Measurements from ENCODE around the gene SCN1A.
"Not testable (repeated sequence)": the region's sequence is repeated elsewhere in the genome, so short reads cannot be mapped to it uniquely, and the experiment has no call there.

Gene SCN1A

DNA sequence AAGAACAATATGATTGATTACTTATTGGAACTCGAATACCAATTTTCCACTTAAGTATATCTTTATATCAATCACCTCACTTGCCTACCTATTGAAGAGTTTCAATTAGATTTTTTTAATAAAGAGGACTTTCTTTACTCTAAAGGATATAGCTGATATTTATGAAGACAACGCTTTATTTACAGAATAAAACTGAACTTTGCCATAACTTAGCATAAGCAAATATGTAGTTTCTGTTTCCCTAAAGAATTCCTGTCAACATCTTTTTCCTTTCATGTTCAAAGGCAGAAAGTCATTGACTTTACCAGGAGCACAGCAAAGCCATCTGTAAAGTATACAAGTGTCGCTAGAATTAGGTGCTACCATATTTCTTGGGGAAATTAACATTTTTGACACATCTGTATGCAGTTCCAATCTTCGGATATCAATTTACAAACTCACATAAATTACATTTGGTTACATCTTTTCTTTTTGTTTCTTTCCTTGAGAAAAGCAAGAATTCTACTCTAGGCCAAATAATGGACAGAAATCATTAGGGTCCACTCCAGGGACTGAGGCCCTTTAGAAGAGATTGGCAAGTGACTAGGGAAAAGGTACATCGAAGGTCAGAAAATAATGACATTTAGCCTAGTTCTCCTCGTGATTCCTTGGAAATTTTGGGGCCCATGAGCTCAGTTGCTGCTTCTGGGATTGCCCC is 7.5 kb upstream of the SCN1A start:
- DNase-seq (ENCODE audit: low read depth) = no peak

DNA sequence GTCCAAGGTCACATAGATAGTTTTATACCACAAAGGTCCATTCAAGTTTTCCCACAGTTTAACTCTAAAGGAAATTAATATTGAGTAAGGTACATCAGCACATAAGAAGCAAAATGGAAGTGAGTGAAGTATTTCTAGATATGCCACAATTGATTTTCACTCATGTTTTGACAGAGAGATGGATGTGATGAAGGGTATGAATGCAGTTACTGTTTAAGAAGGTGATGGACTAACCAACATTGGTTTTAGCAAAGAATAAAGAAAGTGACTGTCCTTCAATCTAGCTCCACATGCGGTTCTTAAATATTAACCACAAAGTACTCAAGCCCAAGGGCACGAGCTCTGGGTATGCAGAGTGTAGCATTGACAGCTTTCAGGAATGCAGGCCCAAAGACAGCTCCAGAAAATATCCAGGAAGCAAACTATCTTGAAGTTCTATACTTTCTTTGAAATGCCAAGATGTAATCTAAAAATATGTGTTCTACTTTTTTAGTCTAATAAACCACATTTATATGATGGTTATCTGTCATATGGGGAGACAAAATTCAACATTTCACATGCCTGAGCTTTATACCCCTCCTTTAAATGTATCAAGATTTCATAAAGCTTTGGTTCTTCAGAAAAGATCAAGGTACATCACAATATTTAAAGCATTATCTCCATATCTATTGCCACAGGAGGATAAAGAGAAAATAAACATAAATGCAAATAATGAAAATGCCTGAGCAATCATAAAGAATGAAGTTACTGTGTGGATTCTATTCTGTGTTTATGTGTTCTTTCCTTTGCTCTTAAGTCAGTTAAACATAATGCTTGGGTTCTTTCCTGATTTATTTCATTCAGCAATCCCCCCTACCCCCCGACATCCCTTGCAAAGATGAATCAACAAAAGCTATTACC is 6.7 kb upstream of the SCN1A start:
- no peak for DNase-seq (ENCODE audit: low read depth)

DNA sequence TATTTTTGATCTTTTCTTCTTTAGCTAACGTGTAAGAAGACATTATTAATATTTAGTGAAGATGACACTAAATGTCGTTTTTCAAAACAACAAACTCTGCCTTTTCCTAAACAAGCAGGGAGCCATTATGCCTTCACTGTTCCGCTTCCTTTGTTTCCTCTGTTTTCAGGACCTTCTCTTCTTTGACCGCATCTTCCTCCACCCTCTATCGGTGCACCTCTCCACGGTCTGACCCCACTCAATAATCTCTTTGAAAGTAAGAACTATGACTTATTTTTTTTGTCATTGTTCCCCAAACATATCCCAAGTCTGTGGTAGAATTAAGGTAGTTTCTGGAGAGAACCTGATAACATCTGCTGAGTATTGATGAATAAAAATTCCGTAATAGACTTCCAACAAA is 5.8 kb upstream of the SCN1A start:
- no peak for DNase-seq (ENCODE audit: low read depth)

DNA sequence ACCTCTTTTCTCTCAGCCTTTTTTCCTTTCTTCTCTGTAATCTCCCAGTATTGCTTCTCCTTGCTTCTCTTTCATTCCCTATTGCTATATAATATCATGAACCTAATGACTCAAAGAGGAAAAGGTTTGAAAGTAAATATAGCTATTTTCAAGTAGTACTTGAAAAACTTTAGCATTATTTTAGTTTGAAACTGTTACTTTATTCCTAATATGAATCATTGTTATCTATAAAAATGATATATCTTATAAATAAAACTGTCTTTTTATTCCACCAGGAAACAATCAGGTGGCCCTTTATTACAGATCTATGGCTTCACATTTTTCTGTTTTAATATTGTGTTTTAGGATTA is 311 bp upstream of the SCN1A start:
- DNase-seq (ENCODE audit: low read depth) = no peak

DNA sequence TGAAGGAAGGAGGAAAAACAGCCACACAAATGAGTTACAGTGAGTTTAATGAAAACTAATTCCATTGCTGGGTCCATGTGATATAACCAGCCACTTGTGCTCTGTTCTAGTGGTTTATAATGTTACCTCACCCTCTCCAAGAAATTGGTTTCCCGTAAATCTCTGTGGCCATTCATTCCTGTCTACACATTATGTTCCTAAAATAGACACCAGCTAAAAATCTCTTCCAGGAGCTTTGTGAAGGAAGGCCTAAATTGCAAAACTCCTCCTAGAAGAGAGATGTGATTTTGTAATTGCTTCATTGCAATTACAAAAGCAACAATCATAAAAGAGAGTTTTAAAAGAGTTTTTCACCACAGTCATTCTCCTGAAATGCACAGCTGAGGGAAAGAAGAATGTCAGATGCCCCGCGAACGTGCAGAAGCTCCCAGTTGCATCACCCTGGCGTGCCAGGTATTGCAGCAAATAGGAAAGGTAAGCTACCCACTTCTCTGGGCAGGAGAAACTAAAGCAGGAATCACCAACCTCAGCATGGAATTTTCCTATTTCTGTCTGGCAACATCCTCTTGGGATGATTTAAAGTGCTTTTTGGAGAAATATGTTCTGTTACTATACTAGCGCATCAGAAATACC is 1.7 kb downstream of the SCN1A start:
- peak; percentile 71 for DNase-seq (ENCODE audit: low read depth)

DNA sequence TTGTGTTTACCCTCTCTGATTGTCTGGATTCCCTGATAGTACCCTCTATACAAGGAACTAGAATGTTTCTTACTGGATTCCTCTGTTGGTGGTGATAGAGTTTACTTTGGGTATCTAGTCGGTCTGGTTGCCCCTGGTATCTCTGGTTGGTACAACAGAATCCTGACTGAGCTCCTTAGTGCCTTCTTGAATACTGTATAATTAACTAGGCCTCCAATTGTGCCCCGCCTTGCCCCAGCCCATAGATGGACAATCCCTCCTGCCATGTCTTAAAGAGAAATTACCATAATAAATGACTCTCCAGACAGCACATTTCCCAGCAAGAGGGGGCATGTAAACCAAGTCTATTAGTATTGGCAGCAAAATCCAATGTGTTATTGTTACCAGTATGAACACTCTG is 2.3 kb downstream of the SCN1A start:
- DNase-seq (ENCODE audit: low read depth) = no peak

DNA sequence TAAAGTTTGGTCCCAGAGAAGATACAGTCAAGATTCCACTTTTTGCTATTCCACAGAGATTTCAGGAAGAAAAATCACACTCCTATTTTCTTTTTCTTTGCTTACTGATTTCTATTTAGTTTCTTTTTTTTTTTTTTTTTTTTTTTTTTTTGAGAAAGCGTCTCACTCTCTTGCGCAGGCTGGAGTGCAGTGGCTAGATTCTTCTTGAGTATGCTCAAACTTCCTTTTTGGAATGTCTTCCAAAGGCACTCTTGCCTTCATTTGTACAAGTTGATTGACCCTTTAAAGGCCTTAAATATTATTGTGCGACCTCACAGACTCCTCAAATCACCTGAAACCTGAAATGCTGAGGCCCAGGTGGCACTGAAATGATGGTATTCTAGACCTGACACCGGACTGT is 9.6 kb downstream of the SCN1A start:
- no peak for DNase-seq (ENCODE audit: low read depth)

DNA sequence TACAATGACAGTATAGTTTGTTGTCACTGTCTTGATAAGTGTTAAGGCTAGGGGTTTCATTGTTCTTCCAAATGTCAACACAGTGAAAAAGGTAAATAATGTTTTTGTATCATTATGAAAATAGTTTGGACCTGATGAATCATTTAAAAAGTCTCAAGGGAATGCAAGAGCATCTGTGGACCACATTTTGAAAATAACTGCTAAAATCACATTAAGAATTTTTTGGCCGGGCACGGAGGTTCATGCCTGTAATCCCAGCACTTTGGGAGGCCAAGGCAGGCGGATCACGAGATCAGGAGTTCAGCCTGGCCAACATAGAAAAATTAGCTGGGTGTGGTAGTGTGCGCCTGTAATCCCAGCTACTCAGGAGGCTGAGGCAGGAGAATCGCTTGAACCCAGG is 10.3 kb downstream of the SCN1A start:
- peak; percentile 13 for DNase-seq (ENCODE audit: low read depth)

DNA sequence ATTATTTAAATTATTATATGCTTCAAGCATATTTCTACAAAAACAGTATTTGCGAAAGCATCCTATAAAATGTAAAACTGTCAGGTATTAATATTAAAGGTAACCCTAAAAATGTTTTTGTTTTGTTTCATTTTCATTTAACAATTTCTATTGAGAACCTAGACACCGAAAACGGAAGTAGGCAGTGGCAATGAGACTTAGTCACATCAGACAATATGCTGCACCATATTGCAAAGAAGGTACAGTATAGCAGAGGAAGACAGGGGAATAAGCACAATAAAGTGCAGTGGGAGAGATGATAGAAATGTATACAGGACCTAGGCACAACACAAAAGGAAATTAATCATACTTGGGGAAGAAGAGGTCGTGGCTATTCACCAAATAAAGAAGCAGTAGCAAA is 12.2 kb downstream of the SCN1A start:
- no peak for DNase-seq (ENCODE audit: low read depth)

DNA sequence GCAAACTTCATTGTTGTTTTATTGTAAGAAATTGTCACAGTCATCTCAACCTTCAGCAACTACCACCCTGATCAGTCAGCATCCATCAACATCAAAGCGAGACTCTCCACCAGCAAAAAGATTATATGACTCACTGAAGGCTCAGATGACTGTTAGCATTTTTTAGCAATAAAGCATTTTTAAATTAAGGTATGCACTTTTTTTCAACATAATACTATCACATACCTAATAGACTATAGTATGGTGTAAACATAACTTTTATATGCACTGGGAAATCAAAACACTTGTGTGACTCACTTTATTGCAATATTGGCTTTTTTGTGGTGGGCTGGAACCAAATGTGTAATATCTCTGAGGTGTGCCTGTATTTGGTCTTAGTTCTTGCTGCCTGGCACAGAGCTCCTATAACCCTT is 15.6 kb downstream of the SCN1A start:
- peak; percentile 11 for DNase-seq (ENCODE audit: low read depth)

DNA sequence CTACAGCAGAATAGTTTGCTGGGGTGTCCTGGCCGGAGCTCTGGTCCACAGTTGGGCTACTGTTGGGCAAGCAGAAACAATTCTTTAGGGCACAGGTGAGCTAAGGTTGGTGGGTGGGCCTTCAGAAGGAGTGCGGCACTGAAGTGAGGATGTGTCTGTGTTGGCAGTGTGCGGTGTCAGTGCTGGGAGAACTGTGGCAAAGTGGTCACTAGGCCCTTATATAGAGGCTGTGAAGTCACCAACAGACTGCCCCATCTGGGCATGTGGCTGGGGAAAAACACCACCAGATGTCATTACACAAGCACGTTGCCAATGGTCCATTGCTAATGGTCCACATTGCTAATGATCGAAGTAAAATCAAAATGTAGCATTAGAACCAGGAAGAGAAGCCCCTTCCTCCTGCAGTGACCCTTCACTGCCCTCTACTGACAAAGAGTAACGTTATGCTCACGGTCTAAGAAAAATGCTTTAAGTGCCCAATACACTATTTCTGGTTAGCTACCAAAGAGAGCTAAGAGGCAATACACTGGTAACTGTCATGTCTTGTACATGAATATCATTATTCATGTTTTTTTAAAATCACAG is 21.3 kb downstream of the SCN1A start:
- DNase-seq (ENCODE audit: low read depth) = peak; percentile 6

DNA sequence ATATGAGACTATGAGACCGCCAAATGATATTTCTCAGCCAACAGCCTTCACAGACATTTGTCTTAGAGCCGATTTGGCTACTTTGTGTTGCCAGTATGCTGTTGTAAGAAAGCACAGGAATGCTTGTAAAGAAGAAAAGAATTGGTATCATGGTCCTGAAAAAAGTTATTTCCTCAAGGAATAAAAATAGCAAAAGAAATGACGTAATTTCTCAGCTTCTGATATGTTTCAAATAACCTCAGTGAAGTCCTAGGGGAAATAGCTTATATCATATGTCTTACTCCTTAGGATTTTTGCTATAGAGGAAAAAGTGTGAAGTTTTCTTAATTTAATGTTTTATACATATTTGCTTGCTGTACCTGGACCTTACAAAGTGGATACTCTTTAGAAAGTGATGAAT is 23.0 kb downstream of the SCN1A start:
- no peak for DNase-seq (ENCODE audit: low read depth)

DNA sequence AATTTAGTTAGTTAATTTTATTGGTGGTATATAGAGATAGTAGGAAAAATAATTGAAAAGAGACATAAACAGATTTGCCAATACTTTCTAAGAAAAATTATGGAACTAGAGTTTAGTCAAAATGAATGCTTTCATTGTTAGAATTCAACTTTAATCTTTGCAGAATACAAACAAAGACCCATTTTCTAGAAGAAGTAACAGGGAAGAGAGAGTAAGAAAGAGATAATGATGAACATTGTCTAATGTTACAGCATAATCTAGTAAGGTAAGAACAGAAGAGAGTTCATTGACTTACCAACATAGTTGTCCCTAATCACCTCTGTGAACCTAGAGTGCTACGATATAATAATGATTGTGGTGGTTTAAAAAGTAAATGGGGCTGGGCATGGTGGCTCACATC is 23.7 kb downstream of the SCN1A start:
- DNase-seq (ENCODE audit: low read depth) = no peak

DNA sequence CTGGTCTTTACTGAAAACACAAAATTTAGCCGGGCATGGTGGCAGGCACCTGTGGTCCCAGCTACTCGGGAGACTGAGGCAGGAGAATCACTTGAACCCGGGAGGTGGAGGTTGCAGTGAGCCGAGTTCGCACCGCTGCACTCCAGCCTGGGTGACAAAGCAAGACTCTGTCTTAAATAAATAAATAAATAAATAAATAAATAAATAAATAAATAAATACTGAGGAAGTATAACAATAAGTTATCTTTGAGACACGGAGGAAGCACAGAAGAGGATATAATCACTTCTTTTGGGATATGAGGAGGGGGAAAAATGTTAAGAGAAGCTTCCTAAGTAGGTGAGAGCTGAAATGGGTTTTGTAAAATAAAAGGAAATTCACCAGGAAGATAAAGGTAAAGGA is 24.5 kb downstream of the SCN1A start:
- DNase-seq (ENCODE audit: low read depth) = not testable (repeated sequence)

DNA sequence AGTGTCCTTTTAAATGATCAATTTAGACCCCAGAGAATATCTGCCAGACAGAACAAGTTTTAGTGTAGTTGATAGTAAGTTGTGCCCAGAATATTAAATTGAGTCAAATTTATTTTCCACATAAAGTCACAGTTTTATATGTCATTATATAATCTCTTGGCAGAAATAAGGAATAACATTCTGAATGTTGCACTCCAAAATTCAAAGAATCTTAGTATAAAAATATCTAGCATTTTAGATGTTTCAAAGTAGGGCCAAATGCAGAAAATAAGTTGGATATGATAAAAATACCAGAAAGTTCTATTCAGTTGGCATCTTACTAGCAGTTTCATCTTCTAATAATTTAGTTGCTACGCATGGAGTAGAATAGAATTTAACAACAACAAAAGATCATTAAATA is 33.5 kb downstream of the SCN1A start:
- no peak for DNase-seq (ENCODE audit: low read depth)

DNA sequence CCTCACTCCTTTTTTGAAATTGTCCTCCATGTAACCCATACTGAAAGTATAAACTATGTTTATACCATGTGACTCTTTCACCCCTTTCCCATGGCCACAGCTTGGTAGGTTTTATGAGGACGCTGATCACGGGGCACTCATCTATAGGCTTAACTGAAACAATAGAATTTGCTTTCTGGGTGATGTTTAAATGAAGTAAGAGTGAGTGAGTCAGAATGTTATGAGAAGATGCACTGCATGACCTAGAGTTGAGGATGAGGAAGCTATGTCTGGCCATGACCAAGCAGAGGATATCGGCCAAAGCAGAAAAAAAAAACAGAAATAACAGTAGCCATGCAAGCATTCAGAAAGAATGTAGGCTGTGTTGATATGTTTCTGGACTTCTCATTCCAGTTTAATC is 34.9 kb downstream of the SCN1A start:
- peak; percentile 54 for DNase-seq (ENCODE audit: low read depth)

DNA sequence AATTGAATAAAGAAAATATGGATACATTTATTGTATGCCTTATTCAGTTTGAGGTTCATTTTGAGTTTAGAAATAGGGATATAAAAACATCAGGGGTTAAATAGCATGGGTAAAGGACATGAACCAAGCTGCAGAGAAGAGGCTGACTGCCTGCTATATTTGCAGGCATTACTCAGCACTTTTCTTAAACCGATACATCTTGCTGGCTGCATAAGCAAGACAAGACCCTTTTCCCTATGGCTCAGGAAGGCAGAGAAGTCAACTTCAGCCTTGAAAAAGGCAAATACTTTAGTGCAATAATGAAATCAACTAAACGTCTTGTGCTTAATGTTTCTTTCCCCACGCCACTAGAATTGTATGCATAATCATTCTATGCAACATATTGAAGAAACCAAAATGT is 36.4 kb downstream of the SCN1A start:
- no peak for DNase-seq (ENCODE audit: low read depth)

DNA sequence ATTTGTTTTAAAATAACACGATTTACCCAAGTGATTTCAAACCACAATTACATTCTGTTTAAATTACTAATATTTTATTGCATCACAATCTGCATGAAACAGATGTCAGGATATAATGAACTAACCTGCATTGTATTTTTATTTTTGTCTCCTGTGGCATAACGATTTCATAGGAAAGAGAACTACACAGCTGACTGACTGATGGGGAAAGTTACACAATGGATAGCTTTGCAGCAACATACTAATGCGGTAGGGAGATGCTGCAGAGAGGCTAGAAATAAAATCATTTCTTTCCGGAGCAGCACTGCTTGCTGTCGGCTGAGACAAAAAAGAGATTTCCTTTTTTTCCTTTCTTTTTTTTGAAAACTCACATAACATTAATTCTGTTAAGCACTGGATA is 36.9 kb downstream of the SCN1A start:
- DNase-seq (ENCODE audit: low read depth) = no peak

DNA sequence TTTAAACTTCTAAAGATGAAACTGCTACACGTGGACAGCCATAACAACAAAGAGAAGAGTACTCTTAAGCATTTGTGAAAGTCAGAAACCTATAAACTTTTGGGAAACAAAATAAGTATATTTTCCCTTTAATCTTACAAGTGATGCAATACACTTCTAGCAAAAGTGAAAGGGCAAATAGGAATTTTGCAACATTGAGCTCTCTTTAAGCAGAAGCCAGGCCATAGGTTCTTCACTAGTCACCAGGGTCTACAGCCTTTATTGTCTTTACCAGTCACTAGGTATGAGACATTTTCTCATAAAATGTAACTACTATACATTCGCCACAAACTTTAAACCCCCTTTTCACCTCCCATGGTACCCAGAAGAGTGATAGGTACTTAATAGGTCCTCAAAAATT is 37.5 kb downstream of the SCN1A start:
- DNase-seq (ENCODE audit: low read depth) = no peak

DNA sequence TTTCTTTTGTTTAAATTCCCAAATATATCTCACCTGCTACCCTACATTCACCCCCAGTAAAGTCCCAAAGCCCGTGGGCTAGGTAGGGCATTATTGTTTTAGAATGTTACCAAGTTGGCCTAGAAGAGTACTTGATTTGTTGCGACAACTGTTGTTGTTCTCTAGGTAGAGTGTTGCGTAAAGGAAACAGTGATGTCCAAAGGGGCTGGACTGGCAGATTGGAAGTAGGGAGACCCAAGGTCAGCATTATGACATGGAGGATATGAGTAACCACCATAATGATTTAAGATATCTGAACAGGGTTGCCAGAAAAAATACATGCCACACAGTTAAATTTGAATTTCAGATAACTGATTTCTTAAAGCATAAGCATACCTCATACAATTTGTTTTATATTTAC is 39.2 kb downstream of the SCN1A start:
- peak; percentile 7 for DNase-seq (ENCODE audit: low read depth)

DNA sequence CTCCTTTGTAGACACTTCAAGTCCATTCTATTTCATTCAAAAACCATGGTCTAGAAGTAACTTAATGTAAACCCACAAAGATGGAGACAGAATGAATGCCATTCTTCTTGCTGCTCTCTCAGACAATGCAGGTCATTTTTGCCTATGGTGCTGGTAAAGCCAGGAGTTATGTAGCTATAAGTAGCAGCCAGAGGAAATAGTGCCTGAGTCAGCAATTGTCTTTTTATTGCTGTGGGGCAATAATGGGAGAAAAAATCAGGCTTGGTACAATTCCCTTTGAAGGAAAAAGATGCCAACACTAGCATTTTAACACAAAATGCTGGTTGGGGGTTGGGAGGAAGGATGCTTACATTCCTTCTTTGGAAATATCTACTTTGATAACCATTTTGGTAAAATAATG is 43.5 kb downstream of the SCN1A start:
- DNase-seq (ENCODE audit: low read depth) = no peak

DNA sequence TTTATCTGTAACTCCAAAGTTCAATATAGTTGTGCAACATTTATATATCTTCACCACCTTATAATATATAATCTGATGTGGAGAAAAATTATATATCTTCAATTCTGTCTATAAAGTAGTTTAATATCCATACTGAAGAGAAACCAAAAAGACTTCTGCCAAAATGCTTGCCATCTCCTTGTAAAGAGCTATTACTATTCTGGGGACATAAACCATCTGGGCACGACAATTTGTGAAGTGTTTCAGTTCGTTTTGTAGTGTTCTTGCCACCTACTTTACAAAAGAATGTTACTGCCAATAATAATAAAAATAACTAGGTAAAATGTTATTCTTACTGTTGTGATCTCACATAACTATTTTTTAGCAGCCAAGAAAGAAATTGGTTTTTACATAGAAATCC is 45.1 kb downstream of the SCN1A start:
- no peak for DNase-seq (ENCODE audit: low read depth)

DNA sequence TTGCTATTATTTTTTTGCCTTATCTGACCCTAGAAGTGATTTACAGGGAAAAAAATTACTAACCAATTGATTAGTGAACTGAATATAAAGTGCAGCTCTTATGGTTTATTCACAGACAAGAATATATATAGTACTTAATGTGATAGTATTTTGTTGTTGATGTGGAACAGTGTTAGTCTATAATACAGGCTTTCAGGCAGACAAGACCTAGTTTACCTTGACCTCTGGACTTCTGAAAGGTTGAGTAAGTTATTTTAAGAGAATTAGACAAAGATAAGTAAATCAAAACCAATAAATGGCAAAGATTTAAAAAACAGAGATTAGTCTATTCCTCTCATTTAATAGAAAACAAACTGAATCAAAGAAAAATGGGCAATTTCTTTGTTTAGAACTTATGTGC is 46.0 kb downstream of the SCN1A start:
- DNase-seq (ENCODE audit: low read depth) = no peak
